ENCODE results near the gene SUGP1. TPM values are rescaled to one million over a fixed set of nuclear protein-coding genes. Genes with fewer than 3 reads are reported as not detected.
A peak's percentile ranks its signal among the peaks of the same experiment; 100 is the strongest.

SUGP1 gene
- total and polyA plus RNA-seq, 2 of the 4 experiments (the other 2 are of a cell fraction), result 33.2 to 35.8 TPM

DNA sequence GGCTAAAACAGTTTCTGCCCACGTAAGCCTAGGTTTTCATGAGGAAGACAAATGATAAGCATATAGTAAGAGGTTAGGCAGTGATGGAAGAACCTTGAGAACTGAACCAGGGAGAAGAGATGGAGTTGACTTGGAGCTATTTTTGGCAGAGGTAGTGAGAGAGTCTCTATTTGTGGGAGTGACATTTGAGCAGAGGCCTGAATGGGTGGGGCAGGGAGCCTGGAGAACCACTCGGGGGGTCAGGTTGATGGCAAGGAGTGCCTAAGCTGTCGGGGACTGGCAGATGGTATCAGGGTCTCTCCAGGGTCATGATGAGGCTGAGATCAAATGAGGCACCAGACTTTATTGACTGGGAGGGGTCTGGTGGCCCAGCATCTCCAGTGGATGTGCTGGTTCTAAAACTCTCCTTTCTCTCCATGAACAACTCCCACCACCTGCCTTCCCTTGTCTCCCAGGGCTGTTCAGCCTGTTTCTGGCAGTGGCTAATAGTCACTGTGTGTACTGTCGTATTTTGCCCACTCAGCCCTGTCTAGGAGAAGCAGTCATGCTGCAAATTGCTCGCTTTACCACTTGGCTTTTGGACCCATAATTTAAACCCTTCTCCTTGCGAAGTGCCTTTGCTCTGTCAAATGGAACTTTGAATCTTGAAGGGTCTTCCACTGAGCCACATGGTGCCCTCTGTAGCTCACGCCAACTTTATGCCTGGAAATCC lies 3.9 kb upstream of the SUGP1 start:
- no peak overlapping the region for H3K4ac ChIP-seq (ENCODE audit: low read depth, low read length)
- H3K4me1 ChIP-seq (ENCODE audit: control insufficient read depth, insufficient read depth, low read length), result peaks cover 4% of the 10 kb centered on the region
- ATAC-seq (ENCODE audit: low read depth), result no peak
- H3K27ac ChIP-seq (ENCODE audit: insufficient read depth, low read length), result no peak overlapping the region
- WGBS, 2 experiments (ENCODE audit: extremely low coverage in 2 of 2, insufficient read length in 1 of 2), result 100% methylated on average over 2 of the region's 7 CpGs; no CpG with 5 or more reads in 1 of the 2 experiments
- ChIA-PET POLR2A (ENCODE audit: unreplicated experiment) (interaction anchor here (0.6 kb wide), 1 partner anchor 48 kb away, joined by 3 read pairs; no protein-coding TSS in a partner anchor), CTCF (no interaction called here)
- H3K27me3 ChIP-seq (ENCODE audit: control insufficient read depth, insufficient read depth, low read length), result no peaks in the 10 kb centered on the region
- no peak overlapping the region for H2BK15ac ChIP-seq (ENCODE audit: low read depth, low read length)
- no peak overlapping the region for H2BK120ac ChIP-seq (ENCODE audit: low read depth, low read length)
- no peak overlapping the region for H3K4me3 ChIP-seq (ENCODE audit: insufficient read depth, low read depth, low read length)
- in situ Hi-C loops (cut with MboI; ENCODE audit: low sequenced_read_pairs), result no loop called here
- H4K20me1 ChIP-seq (ENCODE audit: insufficient read depth, low read length), result peaks cover 21% of the 10 kb centered on the region
- no peak overlapping the region for H2BK20ac ChIP-seq (ENCODE audit: low read depth, low read length)
- H4K8ac ChIP-seq (ENCODE audit: low read depth in 2 of 2, low read length in 2 of 2), result no peak overlapping the region
- no peak overlapping the region for H4K5ac ChIP-seq (ENCODE audit: low read depth, low read length)
- DNase-seq, result no peak
- H2AK5ac ChIP-seq (ENCODE audit: low read depth, low read length), result no peak overlapping the region
- no peak overlapping the region for H3K9ac ChIP-seq (ENCODE audit: low read depth, low read length)
- no peak overlapping the region for H2AFZ ChIP-seq (replicated peaks; ENCODE audit: low read length, poor library complexity)
- intact Hi-C loops (cut with micrococcal nuclease), result loop anchor here (10.0 kb wide), 1 partner anchor 179 kb away; no protein-coding TSS in a partner anchor
- H3K79me1 ChIP-seq (ENCODE audit: low read depth in 1 of 2, low read length in 2 of 2), result peaks cover 33 to 69% of the 10 kb centered on the region in 2 experiments
- no peak overlapping the region for H2BK5ac ChIP-seq (ENCODE audit: low read depth, low read length, poor library complexity, severe bottlenecking)
- BruUV-seq (replicated peaks), result TSS peak; percentile 10
- H3K9me3 ChIP-seq (ENCODE audit: control insufficient read depth, insufficient read depth, low read length), result no peaks in the 10 kb centered on the region
- dilution Hi-C loops (cut with HindIII; ENCODE audit: low sequenced_read_pairs, unreplicated experiment), result no loop called here
- H4K91ac ChIP-seq (ENCODE audit: insufficient read depth, low read depth, low read length), result no peak overlapping the region
- H3K36me3 ChIP-seq (ENCODE audit: control insufficient read depth, insufficient read depth, low read length), result peaks cover 32% of the 10 kb centered on the region
- H3K14ac ChIP-seq (replicated peaks; ENCODE audit: low read depth, low read length), result no peak overlapping the region
- no peak overlapping the region for H3K18ac ChIP-seq (ENCODE audit: low read depth, low read length)
- no peak overlapping the region for H3K23ac ChIP-seq (ENCODE audit: low read depth, low read length)
- TF ChIP-seq POLR2A (IDR thresholded peaks at IDR 0.05; ENCODE audit: low read depth, low read length) (no peak), MAZ (IDR thresholded peaks at IDR 0.05; ENCODE audit: borderline replicate concordance, low read depth, low read length) (no peak), RCOR1 (IDR thresholded peaks at IDR 0.05; ENCODE audit: insufficient replicate concordance, low read length) (no peak), RFX5 (IDR thresholded peaks at IDR 0.05; ENCODE audit: low read depth, low read length) (no peak), MAFK (IDR thresholded peaks at IDR 0.05; ENCODE audit: low read depth, low read length) (no peak), BHLHE40 (IDR thresholded peaks at IDR 0.05; ENCODE audit: low read depth, low read length) (no peak)
- TF ChIP-seq, protein P1, sequence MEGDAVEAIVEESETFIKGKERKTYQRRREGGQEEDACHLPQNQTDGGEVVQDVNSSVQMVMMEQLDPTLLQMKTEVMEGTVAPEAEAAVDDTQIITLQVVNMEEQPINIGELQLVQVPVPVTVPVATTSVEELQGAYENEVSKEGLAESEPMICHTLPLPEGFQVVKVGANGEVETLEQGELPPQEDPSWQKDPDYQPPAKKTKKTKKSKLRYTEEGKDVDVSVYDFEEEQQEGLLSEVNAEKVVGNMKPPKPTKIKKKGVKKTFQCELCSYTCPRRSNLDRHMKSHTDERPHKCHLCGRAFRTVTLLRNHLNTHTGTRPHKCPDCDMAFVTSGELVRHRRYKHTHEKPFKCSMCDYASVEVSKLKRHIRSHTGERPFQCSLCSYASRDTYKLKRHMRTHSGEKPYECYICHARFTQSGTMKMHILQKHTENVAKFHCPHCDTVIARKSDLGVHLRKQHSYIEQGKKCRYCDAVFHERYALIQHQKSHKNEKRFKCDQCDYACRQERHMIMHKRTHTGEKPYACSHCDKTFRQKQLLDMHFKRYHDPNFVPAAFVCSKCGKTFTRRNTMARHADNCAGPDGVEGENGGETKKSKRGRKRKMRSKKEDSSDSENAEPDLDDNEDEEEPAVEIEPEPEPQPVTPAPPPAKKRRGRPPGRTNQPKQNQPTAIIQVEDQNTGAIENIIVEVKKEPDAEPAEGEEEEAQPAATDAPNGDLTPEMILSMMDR (conservative IDR thresholded peaks at IDR 0.05; ENCODE audit: low read depth, low read length), result no peak
- H3K9me1 ChIP-seq (ENCODE audit: insufficient read depth, low read length), result peaks cover 5% of the 10 kb centered on the region; the same call in 1 of the 2 replicates
- H3K4me2 ChIP-seq (ENCODE audit: low read depth, low read length), result no peak overlapping the region
- no peak overlapping the region for H2AK9ac ChIP-seq (replicated peaks; ENCODE audit: low read depth, low read length, poor library complexity)
- no peak overlapping the region for H3K56ac ChIP-seq (ENCODE audit: extremely low read depth, insufficient read depth, low read length)

All from IMR-90 (cell line).